AG09319 (cell line): ENCODE data around the gene BRINP2.

Experiments used
- DNase-seq: peaks from one replicate; pipeline ENCODE4 v3.0.0-alpha.2; 2010; ENCODE audit warnings: low read depth; ENCODE audit errors: extremely low read depth
- CTCF ChIP-seq: IDR thresholded peaks from 2 replicates; pipeline ENCODE4 v1.5.1; 2011; ENCODE audit warnings: low read depth, mild to moderate bottlenecking, inconsistent platforms, low read length, moderate library complexity

BRINP2 gene

GRCh38 chr1:177238967-177239366 lies 68.2 kb downstream of the BRINP2 start:
- TF ChIP-seq CTCF: no peak
- DNase-seq: no peak

GRCh38 chr1:177239792-177240191 lies 69.0 kb downstream of the BRINP2 start:
- DNase-seq: no peak
- TF ChIP-seq CTCF: no peak

GRCh38 chr1:177243773-177244172 lies 73.0 kb downstream of the BRINP2 start:
- no peak for TF ChIP-seq CTCF
- DNase-seq: no peak

GRCh38 chr1:177246710-177247580 lies 76.2 kb downstream of the BRINP2 start:
- DNase-seq: no peak
- no peak for TF ChIP-seq CTCF

- DNase-seq: no peak
- no peak for TF ChIP-seq CTCF
These were observed 76.9 kb downstream of the BRINP2 start for GRCh38 chr1:177247623-177248176.

- no peak for DNase-seq
These were observed 77.5 kb downstream of the BRINP2 start for GRCh38 chr1:177248258-177248657.

More at GRCh38 chr1:177248258-177248657, 77.5 kb downstream of the BRINP2 start:
- TF ChIP-seq CTCF: no peak
